C4-2B (cell line): Measurements from ENCODE around the gene PRKCH.

Experiments used
- ZFX ChIP-seq: fragments of 450-650 bp; IDR thresholded peaks from 2 replicates; pipeline ENCODE4 v1.6.1; 2017
- TF ChIP-seq, protein P1 (sequence below): fragments of 450-650 bp; conservative IDR thresholded peaks from 2 replicates; pipeline ENCODE4 v1.5.1; 2017; ENCODE audit warnings: mild to moderate bottlenecking

DNA sequence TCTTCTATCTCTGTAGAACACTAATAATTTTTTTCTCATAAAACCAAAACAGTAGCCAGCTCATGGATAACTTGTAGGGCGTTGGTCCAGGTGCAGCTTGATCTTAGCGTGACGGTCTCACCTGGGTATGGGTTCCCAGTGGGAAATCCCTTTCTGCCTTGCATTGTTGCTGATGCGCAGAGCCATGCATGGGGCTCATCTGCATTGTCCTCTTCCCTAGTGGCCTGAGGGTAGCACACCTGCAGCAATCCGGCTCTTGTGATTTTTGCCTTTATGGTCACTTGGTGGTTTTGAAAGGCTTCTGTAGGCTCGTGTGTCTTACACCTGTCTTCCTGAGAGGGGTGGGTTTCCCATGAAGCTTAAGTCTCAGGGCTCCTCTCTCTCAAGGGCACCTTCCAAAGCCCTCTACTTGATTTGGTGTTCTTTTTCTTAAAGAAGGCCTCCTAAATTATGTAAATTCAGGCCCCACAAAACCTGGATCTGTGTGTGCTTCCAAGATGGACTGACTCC lies 130.6 kb downstream of the PRKCH start:
- TF ChIP-seq ZFX, result no peak
- TF ChIP-seq, protein P1, sequence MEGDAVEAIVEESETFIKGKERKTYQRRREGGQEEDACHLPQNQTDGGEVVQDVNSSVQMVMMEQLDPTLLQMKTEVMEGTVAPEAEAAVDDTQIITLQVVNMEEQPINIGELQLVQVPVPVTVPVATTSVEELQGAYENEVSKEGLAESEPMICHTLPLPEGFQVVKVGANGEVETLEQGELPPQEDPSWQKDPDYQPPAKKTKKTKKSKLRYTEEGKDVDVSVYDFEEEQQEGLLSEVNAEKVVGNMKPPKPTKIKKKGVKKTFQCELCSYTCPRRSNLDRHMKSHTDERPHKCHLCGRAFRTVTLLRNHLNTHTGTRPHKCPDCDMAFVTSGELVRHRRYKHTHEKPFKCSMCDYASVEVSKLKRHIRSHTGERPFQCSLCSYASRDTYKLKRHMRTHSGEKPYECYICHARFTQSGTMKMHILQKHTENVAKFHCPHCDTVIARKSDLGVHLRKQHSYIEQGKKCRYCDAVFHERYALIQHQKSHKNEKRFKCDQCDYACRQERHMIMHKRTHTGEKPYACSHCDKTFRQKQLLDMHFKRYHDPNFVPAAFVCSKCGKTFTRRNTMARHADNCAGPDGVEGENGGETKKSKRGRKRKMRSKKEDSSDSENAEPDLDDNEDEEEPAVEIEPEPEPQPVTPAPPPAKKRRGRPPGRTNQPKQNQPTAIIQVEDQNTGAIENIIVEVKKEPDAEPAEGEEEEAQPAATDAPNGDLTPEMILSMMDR, result no peak
